GM19025 (cell line): ENCODE measurements around the gene ZFP62.

Experiments
- ATAC-seq: cut with Tn5 transposase; IDR thresholded peaks from one replicate; pipeline ENCODE4 v1.9.1; 2021; ENCODE audit warnings: mild to moderate bottlenecking, low read depth, moderate library complexity; ENCODE audit not compliant: unreplicated experiment

Gene ZFP62

GRCh38 chr5:180813420-180813819 is 47.7 kb downstream of the ZFP62 start:
- ATAC-seq = no peak

GRCh38 chr5:180811623-180812124 is 49.4 kb downstream of the ZFP62 start:
- no peak for ATAC-seq

DNA sequence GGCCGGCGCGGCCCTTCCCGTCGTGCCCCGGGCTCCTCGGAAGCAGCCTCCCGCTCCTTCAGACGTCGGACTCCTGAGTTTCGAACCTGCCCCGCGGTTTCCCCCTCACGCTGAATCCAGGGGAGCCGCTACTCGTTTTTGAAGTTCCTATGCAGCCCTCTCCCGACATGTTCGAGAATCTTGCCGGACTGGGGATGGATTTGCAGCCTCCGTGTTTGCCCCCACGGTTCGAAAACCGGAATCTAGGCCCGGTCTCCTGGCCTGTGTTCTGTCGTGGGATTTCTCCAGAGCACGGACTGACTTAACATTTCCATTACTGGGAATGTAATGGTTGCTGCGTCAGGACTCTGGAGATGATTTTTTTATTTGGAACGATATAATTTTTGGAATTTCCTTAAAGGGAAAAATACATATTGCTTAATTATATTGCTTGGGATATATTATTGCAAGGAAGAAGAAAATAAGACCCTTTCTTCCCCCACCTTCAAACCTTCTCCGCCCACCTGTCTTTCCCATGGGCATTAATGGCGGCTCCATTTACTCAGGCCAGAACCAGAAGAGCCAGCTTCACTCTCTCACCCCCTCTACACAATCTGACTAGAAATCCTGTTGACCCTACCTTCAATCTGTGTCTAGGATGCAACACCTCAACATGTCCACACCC is 50.0 kb downstream of the ZFP62 start:
- no peak for ATAC-seq

- peak; percentile 62 for ATAC-seq
Measured at GRCh38 chr5:180810210-180810958, 50.7 kb downstream of the ZFP62 start.

- peak; percentile 56 for ATAC-seq
Measured at GRCh38 chr5:180809403-180810209, 51.5 kb downstream of the ZFP62 start.

- no peak for ATAC-seq
Measured at GRCh38 chr5:180808461-180809000, 52.5 kb downstream of the ZFP62 start.

DNA sequence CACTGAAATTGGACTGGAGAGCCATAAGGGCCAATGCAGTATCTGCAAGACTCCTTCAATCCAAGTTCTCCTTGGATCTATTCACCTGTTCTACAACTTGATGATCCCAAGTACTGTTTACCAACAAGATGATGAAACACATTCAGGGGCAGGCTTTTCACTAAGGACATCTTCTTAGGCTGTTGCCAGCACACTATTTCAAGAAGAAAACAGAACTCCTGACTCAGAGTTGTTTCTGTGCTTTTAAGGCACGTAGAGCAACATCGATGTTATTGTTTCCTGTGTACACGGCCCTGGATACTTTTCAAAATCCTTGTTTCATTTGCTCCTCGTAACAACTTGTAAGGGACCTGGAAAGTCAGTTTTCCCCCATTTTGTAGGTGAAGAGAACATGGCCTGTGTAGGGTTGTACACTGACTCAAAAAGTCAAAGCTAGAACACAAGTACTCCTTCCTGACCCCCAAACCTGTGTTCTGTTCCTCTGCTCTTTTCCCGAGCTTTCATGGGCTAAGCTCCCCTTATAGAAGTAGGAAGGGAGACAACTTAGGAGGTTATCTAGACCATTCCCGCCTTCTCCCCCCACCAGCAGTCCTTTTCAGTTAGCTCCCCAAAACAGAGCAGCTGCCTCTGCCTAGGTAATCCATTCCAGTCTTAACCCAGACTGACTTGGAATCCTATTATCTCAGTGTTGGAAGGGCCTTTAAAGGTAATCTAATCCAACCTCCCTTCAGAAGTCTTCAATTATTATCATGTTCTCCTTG is 53.2 kb downstream of the ZFP62 start:
- no peak for ATAC-seq

DNA sequence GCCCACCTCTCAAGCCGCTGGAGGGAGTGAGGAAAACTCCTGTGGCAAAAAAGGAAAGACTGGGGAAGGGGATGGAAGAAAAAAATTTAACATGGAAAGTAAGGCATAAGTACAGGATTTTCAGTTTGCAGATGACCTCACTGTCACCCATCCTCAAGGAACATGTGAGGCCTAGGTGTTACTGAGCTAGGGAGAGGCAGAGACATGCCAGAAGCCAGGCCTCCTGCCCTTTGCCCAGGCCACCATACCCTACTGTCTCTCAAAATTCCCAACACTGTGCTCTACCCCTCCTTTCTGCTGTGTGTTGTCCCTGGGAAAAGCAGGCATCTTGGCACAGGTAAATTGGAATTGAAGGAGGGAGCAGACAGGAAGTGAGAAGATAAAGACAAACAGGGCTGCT is 54.0 kb downstream of the ZFP62 start:
- no peak for ATAC-seq

GRCh38 chr5:180806351-180807011 is 54.6 kb downstream of the ZFP62 start:
- no peak for ATAC-seq

GRCh38 chr5:180804129-180804618 is 56.9 kb downstream of the ZFP62 start:
- ATAC-seq = no peak

GRCh38 chr5:180803181-180804128 is 57.6 kb downstream of the ZFP62 start:
- peak; percentile 56 for ATAC-seq

GRCh38 chr5:180802325-180803180 is 58.5 kb downstream of the ZFP62 start, which contains the start of gene MGAT1:
Gene MGAT1, minus strand, starts transcription at chr5:180802806. Its CDS starts 9,835 bp downstream, at chr5:180792971.
- peak; percentile 48 for ATAC-seq

GRCh38 chr5:180801596-180802324 is 59.3 kb downstream of the ZFP62 start:
- ATAC-seq = no peak

DNA sequence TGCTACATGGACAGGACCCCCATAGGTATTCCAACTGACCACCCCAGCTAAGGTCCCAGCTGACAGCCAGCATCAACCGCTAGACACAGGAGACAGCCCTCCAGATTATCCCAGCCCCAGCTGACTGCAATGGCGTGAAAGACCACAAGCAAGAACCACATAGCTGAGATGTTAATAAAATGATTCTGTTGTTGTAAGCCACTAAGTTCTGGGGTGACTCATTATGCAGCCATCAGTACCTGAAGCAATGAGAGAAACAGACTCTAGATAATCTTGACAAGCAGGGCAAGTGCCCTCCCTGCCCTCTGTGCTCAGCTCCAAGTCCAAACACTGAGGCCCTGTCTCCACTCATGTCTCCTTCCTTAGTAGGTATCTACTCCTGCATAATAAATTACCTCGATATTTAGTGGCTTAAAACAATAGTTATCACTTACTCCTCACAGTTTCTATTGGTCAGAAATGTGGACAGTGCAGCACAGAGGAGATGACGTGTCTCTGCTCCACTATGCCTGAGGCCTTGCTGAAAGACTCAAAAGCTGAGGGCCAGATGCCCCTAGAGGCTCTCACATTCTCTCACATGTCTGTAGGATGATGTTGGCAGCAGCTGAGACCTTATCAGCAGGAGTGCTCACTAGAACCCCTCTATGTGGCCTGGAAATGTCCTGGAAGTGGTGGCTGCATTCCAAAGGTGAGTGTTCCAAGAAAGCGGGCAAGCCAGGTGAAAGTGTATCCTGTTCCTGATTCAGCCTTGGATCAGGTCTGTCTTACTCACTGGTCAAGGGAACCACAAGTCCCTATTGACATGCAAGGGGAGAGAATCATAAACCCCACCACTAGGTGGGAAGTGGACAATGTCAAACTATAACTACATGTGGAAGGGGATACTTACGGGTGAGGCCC is 60.9 kb downstream of the ZFP62 start:
- no peak for ATAC-seq

GRCh38 chr5:180799194-180799593 is 61.9 kb downstream of the ZFP62 start:
- ATAC-seq = no peak

GRCh38 chr5:180798193-180798592 is 62.9 kb downstream of the ZFP62 start:
- ATAC-seq = no peak
